Neural progenitor cell (in vitro differentiated cells): ENCODE measurements around the gene SLC27A5.

ENCODE experiments used
- EZH2 ChIP-seq: fragments of 200-600 bp; sonication (generic); IDR thresholded peaks from 2 replicates; pipeline ENCODE4 v1.6.1; 2017; ENCODE audit warnings: antibody characterized with exemption, mild to moderate bottlenecking, moderate library complexity
- EZH2phosphoT487 ChIP-seq: fragments of 200-600 bp; sonication (generic); IDR thresholded peaks from 2 replicates; pipeline ENCODE4 v1.6.1; 2017; ENCODE audit warnings: antibody characterized with exemption
- TF ChIP-seq, protein P1 (sequence below): fragments of 200-600 bp; sonication (generic); IDR thresholded peaks from 2 replicates; pipeline ENCODE4 v1.5.1; 2017; ENCODE audit warnings: antibody characterized with exemption, mild to moderate bottlenecking

DNA sequence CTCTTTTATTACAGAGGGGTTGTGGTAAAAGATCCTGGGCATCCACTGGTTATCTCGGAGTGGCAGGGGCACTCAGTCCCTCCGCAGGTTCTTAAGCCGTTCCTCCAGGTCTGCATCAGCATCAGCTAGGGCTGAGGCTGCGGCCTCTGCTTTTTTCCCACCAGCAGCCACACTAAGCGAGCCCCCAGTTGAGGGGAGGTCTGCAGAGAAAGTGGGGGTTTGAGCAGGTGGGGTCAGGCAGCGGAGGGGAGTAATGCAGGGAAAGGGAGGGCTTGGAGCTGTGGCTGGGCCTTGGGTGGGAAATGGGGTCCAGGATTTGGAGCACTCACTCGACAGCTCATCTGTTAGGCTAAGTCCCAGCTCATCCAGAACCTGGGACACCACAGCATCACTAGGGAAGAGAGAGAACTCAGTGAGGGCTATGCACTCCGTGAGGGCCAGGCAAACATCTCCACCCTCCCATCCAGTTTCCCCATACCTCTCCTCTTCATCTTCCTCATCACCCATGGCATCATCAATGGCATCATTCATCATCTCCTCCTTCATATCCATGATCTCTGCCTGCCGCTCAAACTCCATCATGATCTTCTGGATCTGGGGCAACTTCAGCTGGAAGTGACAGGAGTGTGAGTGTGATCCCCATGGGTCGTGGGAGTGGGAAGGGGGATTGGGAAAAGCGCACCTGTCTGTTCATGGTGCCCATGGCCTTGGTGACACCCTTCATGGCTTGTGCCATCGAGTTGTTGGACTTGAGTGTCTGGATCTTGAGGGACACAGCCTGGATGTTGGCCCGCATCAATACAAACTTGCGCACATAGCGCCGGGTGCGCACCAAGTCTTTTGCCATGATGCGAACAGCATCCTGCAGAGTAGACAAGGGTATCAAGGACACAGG lies 40.0 kb upstream of the SLC27A5 start:
- TF ChIP-seq, protein P1, sequence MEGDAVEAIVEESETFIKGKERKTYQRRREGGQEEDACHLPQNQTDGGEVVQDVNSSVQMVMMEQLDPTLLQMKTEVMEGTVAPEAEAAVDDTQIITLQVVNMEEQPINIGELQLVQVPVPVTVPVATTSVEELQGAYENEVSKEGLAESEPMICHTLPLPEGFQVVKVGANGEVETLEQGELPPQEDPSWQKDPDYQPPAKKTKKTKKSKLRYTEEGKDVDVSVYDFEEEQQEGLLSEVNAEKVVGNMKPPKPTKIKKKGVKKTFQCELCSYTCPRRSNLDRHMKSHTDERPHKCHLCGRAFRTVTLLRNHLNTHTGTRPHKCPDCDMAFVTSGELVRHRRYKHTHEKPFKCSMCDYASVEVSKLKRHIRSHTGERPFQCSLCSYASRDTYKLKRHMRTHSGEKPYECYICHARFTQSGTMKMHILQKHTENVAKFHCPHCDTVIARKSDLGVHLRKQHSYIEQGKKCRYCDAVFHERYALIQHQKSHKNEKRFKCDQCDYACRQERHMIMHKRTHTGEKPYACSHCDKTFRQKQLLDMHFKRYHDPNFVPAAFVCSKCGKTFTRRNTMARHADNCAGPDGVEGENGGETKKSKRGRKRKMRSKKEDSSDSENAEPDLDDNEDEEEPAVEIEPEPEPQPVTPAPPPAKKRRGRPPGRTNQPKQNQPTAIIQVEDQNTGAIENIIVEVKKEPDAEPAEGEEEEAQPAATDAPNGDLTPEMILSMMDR, result no peak
- TF ChIP-seq EZH2, result no peak
- no peak for TF ChIP-seq EZH2phosphoT487
